Kasumi-1 (cell line): ENCODE data around the gene DUS2.
"Not testable (repeated sequence)": the region's sequence is repeated elsewhere in the genome, so short reads cannot be mapped to it uniquely, and the experiment has no call there.

Source experiments
- DNase-seq, 2 experiments: peaks; one replicate each; lab custom pipeline; 2025; lab: John Stamatoyannopoulos, UW

DUS2 gene

DNA sequence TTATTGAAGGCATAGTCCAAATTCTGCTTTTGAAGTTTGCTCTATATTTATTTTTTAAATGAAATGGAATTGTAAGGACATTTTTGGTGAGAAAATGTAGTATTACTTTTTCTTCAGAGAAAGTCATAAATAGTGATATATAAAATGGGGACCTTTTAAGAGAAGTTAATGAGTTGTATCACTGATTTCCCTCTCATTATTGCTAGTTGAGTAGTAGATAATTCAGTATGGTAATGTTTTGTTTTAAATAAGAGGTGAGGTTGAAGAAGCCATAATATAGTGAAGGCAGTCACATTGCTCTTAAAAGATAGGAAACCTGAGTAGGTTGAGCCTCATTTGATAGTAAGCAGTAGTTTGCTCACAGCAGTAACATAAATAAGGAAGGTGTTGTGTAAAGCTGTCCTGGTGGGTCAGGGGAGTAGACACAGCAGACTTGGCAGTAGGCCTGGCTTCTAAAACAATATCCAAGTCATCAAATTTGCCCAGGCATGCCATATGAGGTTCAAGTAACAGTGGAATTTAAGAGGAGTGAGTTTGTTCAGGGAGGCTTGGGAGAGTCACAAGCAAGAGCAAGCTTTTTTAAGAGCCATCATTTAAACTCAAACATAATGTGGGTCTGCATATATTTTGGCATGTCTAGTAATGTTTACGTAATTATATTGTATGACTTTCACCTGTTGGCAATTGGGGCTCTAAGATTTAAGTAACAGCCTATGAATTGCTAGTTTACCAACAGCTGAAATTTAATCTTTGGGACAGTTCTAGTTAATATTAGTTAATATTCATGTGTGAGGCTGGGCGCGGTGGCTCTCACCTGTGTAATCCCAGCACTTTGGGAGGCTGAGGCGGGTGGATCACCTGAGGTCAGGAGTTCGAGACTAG lies 68.5 kb downstream of the DUS2 start:
- DNase-seq, result no peak

DNA sequence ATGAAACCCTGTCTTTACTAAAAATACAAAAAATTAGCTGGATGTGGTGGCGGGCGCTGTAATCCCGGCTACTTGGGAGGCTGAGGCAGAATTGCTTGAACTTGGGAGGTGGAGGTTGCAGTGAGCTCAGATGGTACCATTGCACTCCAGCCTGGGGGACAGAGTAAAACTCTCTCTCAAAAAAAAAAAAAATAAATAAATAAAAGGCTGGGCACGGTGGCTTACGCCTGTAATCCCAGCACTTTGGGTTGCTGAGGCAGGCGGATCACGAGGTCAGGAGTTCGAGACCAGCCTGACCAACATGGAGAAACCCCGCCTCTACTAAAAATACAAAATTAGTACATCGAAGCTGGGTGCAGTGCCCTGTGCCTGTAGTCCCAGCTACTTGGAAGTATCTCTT lies 69.2 kb downstream of the DUS2 start:
- not testable (repeated sequence) for DNase-seq

DNA sequence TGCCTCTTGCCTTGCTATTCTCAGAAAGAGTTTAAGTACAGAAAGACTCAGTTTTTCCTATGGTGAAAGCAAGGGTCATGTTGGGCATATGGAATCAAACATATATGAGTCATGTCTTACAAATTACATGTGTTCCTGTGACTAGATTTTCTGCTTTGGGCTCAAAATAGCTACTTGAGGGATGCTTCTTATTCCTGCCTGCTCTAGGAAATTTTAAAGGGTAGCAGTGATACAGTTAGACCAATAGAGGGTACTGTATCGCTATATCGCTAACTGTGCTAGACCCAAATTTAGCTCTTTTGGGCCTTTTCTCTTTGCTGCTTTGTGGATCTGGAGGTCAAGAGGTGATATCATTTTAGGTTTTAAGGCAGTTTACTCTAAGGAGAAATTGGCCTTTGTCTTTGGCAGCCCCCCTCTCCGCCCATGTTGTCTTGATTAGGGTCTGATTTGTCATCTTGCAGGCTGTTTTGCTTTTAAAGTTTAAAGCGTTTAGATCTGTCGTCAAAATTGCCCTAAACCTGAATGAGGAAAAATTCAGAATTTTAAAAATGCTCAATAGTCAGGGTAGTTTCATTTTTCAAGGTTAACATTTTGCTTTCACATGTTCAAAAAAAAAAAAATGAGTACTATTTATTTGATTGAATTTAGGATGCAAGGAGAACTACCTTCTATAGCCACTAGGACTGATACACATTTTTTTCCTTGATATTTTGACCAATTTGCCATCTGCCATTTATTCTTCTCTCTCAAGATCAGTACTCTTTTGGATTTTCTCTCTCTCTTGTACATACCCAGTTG lies 70.9 kb downstream of the DUS2 start:
- DNase-seq, result peak; percentile 66 to 70

- no peak for DNase-seq
These were observed 71.5 kb downstream of the DUS2 start for GRCh38 chr16:68094614-68094934.

GRCh38 chr16:68096491-68096890 lies 73.4 kb downstream of the DUS2 start:
- DNase-seq, result no peak

DNA sequence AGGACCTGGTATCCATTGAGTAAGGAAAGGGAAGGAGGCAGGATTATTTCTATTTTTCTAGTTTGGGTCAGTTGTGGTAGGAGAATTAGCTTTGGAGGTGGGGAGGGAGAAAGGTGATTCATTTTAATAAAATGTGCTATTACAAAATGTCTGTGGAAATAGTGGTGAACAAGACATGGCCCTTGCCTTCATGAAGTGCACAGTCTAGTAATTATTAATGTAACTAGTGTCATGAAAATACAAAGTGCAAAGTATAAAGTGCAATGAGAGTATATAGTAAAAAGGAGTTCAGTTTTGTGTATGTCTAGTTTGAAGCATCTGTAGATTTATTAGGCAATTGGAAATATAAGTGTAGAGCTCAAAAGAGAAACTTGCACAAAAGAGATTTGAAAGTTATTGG lies 74.0 kb downstream of the DUS2 start:
- DNase-seq, result no peak

GRCh38 chr16:68097895-68098294 lies 74.8 kb downstream of the DUS2 start:
- DNase-seq, result no peak

GRCh38 chr16:68100488-68100887 lies 77.4 kb downstream of the DUS2 start:
- no peak for DNase-seq

- no peak for DNase-seq
These were observed 82.5 kb downstream of the DUS2 start for GRCh38 chr16:68105611-68106010.

DNA sequence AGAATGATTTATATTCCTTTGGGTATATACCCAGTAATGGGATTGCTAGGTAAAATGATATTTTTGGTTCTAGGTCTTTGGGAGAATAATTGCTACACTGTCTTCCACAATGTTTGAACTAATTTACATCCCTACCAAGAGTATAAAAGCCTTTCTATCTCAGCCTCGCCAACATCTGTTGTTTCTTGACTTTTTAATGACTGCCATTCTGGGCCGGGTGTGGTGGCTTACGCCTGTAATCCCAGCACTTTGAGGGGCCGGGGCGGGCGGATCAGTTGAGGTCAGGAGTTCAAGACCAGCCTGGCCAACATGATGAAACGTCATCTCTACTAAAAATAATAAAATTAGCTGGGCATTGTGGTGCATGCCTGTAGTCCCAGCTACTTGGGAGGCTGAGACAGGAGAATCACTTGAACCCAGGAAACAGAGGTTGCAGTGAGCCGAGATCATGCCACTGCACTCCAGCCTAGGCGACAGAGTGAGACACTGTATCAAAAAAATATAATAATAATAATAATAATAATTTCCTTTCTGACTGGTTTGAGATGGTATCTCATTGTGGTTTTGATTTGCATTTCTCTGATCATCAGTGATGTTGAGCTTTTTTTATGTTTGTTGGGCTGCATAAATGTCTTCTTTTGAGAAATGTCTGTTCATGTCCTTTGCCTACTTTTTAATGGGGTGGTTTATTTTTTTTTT lies 84.3 kb downstream of the DUS2 start:
- not testable (repeated sequence) for DNase-seq

DNA sequence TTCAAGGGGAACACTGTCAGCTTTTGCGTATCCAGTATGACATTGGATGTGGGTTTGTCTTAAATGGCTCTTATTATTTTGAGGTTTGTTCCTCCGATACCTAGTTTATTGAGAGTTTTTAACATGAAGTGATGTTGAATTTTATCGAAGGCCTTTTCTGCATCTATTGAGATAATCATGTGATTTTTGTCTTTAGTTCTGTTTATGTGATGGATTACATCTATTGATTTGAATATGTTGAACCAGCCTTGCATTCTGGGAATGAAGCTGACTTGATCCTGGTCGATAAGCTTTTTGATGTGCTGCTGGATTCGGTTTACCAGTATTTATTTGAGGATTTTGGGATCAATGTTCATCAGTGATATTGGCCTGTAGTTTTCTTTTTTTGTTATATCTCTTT lies 86.1 kb downstream of the DUS2 start:
- DNase-seq, result not testable (repeated sequence)

DNA sequence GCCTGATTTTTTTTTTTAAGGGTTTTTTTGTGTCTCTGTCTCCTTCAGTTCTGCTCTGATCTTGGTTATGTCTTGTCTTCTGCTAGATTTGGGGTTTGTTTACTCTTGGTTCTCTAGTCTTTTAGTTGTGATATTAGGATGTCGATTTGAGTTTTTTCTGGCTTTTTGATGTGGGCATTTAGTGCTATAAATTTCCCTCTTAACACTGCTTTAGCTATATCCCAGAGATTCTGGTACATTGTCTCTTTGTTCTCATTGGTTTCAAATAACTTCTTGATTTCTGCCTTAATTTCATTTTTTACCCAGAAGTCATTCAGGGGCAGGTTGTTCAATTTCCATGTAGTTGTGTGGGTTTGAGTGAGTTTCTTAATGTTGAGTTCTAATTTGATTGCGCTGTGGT lies 87.5 kb downstream of the DUS2 start:
- not testable (repeated sequence) for DNase-seq

DNA sequence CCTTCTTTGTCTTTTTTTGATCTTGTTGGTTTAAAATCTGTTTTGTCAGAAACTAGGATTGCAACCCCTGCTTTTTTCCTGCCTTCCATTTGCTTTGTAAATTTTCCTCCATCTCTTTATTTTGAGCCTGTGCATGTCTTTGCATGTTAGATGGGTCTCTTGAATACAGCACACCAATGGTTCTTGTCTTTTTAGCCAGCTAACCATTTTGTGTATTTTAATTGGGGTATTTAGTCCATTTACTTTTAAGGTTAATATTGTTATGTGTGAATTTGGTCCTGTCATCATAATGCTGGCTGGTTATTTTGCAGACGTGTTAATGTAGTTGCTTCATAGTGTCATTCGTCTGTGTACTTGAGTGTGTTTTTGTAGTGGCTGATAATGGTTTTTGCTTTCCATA lies 88.3 kb downstream of the DUS2 start:
- no peak for DNase-seq

DNA sequence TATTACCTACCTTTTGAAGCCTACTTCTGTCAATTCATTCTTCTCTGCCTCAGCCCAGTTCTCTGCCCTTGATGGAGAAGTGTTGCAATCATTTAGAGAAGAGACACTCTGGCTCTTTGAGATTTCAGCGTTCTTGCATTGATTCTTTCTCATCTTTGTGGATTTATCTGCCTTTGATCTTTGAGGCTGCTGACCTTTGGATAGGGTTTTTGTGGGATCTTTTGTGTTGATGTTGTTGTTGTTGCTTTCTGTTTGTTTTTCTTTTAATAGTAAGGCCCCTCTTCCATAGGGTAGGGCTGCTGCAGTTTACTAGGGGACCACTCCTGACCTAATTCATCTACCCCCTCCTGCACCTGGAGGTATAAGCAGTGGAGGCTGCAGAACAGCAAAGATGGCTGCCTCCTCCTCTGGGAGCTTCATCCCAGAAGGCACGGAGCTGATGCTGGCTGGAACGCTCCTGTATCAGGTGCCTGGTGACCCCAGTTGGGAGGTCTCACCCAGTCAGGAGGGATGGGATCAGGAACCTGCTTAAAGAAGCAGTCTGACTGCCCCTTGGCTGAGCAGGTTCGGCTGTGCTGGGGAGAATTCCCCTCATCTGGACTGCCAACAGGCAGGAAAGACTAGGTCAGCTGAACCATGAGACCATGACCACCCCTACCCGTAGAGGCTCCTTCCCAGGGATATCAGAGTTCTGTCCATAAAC lies 90.1 kb downstream of the DUS2 start:
- no peak for DNase-seq

DNA sequence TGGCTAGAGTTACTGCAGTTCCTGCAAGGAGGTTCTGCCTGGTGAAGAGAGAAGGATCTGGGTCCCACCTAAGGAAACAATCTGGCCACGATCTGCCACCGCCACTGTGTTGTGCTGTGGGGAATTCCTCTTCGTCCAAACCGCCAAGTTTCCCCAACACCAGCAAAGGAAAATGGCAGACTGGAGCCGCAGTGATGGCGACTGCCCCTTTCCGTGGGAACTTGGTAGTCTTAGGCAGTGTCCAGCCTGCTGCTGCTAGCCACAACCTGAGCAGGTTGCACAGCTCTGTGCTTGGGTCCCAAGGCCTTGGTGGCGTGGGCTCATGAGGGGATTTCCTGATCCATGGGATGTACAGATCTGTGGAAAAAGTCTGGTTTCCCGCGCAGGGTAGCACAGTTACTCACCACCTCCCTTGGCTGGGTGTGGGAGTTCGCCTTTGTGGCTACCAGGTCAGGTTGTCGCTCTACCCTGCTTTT lies 90.7 kb downstream of the DUS2 start:
- no peak for DNase-seq

- not testable (repeated sequence) for DNase-seq
These were observed 91.9 kb downstream of the DUS2 start for GRCh38 chr16:68114939-68115338.

DNA sequence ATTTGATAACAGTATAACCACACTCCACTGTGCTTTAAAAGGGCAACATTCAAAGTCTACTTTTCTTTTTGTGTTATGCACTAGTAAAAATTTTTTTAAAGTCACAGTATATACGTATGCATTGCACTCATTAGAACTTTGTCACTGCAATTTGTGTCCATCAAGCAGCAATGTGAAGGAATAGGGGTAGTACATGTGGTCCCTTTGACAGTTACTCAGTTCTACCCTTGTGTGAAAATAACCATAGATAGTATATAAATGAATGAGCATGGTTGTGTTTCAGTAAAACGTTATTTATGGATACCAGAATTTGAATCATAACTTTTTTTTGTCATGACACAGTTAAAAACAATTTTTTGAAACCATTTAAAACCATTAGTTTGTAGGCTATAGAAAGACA lies 92.8 kb downstream of the DUS2 start:
- no peak for DNase-seq

- DNase-seq, result peak; percentile 40 to 63
These were observed 93.3 kb downstream of the DUS2 start for GRCh38 chr16:68116256-68116867.

DNA sequence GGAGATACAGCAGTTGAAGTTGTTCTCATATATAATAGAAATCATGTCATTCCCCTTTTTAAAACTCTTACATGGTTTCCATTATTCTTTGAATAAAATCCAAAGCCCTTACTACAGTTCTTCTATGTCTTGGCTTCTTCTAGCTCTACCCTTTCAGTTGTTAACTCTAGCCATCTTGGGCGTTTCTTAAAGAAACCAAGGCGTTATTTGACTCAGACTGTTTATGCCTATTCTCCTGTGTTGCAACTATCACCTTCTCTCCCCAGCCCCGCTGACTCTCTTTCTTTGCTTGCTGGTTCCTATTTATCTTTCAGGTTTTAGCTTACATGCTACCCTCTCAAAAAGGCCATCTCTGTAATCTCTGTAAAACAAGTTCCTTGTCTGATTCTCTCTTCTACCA lies 94.8 kb downstream of the DUS2 start:
- no peak for DNase-seq

GRCh38 chr16:68118954-68119353 lies 95.9 kb downstream of the DUS2 start:
- not testable (repeated sequence) for DNase-seq

DNA sequence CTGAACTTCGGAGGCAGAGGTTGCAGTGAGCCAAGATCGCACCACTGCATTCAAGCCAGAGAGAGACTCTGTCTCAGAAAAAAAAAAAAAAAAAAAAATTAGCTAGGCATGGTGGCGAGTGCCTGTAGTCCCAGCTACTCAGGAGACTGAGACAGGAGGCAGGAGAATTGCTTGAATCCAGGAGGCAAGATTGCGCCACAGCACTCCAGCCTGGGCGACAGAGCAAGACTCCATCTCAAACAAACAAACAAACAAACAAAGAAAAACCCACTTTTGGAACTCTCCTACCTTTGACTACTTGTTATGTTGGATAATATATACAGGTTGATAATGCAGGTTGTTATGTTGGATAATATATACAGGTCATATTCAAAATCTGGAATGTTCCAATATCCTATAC lies 97.4 kb downstream of the DUS2 start:
- DNase-seq, result not testable (repeated sequence)
